Adrenal gland (tissue), 5 donors: ENCODE results near the gene FSD1.

ENCODE experiments used
- POLR2A ChIP-seq, 2 donors: fragments of 450-650 bp; IDR thresholded peaks; one replicate each; pipeline ENCODE4 v1.6.1; 2017; ENCODE audit warnings: antibody characterized with exemption in 2 of 2, mild to moderate bottlenecking in 2 of 2, moderate library complexity in 1 of 2
- TF ChIP-seq, protein P1 (sequence below), 6 experiments: fragments of 450-650 bp in 4 of 6; fragments of 200-600 bp in 2 of 6; sonication (generic) in 1 of 6; IDR thresholded peaks; 1 replicate in 5 of 6; 2 replicates in 1 of 6; pipeline versions ENCODE4 v1.5.1 to v1.8.0; 2016 to 2021; ENCODE audit warnings: antibody characterized with exemption in 6 of 6, mild to moderate bottlenecking in 2 of 6, moderate library complexity in 1 of 6
- donor health status: DM: no; HTN: no; CAD: no.

DNA sequence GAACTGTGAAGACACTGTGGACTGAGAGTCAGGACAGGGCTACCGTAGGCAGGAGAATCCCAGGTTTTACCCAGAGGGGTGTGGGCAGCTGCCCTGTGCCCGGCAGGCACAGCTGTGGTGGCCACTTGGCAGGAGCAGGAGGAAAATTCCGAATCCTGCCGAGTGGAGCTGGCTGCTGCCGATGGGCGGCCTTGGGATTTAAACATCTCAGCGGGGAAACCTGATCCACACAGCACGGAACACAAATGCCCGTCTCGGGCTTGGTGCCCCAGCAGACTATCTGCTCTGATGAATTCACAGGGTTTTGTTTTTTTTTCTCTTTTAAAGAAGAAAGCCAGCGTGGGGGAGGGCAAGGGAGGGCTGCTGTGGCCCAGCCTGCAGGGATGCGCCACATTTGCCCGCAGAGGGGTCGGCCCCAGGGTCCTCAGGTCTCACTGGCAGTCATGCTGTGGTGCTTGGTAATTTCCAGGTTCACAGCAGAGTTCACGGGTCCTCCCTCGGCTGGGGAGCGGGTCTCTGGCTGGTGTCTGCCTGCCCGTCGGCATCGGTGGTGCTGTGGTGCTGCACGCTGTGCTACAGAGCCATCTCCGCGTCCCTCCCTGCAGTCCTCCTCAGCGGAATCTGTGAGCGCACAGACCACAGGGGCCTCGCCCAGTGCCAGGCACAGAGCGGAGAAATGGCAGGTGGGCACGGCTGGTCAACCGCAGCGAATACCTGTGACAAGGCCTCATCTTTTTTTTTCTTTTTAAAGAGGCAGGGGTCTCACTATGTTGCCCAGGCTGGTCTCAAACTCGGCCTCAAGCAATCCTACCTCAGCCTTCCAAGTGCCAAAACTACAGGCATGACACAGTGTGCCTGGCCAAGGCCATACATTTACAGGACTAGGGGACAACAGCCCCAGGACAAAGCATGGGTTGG lies 67.1 kb downstream of the FSD1 start:
- TF ChIP-seq, protein P1, sequence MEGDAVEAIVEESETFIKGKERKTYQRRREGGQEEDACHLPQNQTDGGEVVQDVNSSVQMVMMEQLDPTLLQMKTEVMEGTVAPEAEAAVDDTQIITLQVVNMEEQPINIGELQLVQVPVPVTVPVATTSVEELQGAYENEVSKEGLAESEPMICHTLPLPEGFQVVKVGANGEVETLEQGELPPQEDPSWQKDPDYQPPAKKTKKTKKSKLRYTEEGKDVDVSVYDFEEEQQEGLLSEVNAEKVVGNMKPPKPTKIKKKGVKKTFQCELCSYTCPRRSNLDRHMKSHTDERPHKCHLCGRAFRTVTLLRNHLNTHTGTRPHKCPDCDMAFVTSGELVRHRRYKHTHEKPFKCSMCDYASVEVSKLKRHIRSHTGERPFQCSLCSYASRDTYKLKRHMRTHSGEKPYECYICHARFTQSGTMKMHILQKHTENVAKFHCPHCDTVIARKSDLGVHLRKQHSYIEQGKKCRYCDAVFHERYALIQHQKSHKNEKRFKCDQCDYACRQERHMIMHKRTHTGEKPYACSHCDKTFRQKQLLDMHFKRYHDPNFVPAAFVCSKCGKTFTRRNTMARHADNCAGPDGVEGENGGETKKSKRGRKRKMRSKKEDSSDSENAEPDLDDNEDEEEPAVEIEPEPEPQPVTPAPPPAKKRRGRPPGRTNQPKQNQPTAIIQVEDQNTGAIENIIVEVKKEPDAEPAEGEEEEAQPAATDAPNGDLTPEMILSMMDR (IDR thresholded peaks at IDR 0.05), result peak in 1 of 6 experiments; percentile 10
- TF ChIP-seq POLR2A (IDR thresholded peaks at IDR 0.05), result peak in 1 of 2 donors; percentile 51
